Activated gamma-delta T cell treated with Interleukin-2 at 50 U/mL for 16 hours (primary cell): ENCODE data around the gene PCSK2.

Experiments
- DNase-seq: peaks from one replicate; pipeline ENCODE4 v3.0.0-alpha.2; 2020

The PCSK2 gene

DNA sequence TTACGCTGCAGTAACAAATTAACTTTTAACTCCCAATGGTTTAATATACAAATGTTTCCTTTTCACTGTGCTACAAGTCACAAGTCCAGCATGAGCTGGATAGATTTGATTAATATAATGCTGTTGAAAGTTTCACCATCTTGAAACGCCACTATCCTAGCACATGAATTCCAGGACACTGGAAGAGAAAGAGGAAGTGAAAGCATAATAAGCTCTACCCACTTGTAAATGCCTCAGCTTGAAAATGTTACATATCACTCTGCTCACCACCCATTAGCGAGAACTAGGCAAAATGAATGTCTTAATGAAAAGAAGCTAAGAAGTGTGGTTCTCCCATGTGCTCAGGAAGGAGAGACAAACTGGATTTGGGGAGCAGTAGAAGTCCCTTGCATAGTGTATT lies 46.9 kb downstream of the PCSK2 start:
- no peak for DNase-seq

DNA sequence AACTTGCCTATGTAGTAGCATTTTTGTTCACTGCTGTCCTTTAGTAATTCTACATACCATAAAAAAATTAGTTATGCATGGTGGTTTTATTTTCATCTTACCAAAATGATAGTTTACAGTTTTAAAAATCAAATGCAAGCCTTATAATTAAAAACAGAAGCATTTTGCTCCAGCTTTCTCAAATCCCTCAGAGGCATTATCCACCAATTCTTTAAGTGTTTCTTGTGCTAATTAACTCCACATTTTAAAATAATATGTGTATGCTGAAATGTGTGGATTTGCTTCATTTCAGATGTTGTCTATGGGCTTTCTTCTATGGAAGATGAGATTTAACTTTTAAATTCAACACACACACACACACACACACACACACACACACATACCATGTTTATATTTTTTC lies 49.3 kb downstream of the PCSK2 start:
- DNase-seq, result no peak

DNA sequence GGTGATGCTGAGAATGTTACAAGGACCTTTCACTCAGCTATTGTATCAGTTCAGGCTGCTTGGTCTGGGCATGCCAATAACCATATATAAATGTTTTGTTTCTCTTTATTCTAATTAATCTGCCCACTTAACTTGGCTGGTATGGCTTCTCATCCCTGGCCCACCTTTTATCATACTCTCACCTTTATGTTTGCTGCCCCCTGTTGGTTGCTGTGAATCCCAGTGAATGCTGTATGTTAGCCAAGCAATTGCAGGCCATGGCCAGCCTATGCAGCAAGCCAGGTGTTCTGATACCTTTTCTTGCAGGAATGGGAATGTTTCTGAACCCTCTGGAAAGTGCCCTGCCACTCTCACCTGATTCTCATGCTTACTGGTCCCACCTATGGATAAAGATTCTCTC lies 54.6 kb downstream of the PCSK2 start:
- DNase-seq, result no peak

DNA sequence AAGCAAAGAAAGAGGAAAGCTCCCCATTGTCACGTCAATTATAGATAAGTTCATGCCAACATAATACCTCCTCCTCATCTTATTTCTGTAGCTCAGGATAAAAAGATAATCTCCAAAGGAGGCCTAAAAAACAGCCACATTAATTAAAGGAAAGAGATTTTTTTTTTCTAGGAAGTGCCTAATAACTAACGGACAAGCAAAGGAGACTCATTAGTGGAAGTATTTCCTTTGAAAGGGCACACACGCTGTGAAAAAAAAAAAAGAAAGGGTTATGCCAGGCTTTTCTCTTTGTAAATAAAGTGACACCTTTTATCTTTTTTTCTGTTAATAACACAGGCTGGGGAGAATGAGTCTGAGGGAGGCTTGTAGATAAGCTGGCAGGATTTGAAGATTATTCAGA lies 55.7 kb downstream of the PCSK2 start:
- DNase-seq, result no peak

DNA sequence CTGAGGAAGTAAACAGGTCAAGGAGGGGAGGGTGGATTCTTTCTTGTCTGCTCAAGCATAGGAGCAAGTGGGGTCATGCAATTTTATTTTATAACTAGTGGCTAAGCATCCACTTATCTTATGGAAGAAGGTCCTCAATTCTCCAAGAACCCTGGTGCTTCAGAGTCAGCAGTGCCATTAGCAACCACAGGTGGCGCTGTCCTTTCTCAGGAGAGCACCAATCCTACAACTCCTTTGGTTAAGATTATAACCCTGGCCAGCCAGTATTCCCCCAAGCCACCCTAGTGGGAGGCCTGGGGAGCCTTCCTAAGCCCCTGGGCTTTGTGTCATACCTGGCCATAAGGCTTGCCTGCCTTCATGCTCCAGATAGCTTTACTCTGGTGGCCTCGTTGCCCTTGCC lies 60.7 kb downstream of the PCSK2 start:
- no peak for DNase-seq

DNA sequence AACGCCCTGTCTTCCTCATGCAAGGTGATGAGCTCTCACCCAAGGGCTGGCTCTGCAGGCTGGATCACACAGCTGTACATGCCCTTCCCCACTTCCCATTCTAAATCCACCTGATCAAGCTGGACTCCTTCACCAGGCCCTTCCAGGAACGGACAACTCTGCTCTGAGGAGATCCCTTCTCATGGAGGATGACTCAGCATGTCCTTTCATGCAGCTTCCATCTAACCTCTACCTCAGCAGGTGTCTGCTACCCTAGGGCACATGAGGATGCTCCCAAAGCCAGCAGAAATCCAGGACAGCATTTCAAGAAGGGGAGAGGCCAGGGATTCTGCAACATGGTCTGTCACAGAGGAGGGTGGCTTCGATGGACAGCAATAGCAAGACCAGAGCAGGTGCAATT lies 61.2 kb downstream of the PCSK2 start:
- no peak for DNase-seq

DNA sequence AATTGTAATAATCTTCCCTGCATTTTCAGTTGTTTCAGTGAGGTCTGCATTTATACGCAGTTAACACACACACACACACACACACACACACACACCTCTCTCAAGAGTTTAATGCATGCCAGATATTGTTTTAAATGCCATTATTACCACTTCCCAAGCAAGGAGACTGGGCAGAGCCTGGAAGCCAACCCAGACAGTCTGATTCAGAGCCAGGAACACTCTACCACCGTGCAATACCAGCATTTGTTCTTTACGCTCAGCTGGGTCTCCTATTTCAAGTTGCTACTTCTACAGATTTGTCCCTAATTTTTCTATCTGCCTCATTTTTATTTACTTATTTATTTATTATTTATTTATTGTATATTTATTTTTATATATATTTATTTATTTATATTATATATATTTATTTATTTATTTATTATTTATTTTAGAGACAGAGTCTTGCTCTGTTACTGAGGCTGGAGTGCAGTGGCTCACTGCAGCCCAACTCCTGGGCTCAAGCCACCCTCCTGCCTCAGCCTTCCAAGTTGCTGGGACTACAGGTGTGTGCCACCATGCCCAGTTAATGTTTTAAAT lies 68.4 kb downstream of the PCSK2 start:
- no peak for DNase-seq

DNA sequence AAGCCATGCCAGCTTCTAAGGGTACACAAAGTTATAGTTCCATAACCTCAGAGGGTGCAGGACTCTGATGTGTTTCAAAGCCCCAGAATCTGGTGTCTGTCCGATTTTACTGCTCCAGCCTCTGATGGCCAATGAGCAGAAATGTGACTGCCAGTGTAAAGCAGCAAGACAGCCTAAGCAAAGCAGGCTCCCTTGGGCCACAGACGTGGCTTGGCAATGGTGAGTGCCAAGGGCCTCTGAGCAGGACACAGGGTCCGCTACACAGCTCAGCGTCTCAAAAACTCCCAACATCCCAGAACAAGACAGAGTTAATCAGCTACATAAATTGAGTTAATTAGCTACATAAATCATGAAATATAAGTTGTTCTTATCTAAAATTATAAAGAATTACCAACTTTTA lies 69.2 kb downstream of the PCSK2 start:
- DNase-seq, result no peak

DNA sequence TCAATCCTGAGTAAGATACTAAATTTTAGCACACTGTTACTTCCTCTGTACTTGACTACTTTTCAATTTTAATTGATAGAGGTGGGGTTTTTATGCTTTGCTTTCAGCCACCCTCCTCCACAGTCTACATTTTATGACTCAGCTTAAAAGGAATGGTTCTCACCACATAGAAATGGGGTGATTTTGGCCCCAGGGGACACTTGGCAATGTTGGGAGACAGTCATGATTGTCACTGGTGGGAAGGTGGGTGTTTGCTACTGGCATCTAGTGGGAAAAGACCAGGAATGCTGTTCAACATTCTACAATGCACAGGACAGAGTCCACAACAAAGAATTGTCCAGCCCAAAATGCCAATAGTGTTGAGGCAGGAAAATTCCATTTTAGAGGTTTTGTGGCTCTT lies 71.3 kb downstream of the PCSK2 start:
- DNase-seq, result no peak

DNA sequence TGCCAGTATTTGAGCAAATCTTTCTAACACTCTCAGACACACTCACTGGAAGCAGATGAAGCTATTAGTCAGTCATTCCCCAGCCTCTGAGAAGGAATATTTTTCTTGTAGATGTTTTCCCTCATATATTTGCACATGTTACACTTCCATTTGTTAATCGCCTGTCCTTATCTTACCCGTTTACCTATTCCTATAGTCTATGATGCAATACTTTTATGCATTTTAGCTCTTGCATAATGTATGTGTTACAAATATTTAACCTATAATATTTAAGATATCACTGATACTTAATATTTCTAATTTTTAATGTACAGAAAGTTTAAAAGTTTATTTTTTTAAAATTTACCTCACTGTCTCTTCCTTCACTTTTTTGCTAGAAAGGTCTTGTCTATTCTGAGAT lies 71.9 kb downstream of the PCSK2 start:
- DNase-seq, result no peak

DNA sequence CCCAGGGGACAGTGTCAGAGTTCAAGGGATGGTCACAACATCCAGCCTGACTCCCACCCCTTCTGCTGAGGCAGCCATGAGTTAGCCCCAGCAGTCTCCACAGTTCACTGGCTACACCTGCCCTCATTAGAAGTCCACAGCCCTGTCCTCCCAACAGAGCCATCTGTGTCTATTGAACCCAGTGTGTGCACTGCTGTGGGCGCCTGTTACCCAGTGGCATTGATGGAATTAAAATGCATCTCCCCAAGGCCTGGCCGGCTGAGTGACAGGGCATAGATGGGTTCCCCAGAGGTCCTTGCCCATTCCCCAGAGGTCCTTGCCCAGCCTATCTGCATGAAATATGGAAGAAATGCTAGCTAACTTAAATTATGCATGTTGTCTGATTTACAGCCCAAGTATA lies 73.3 kb downstream of the PCSK2 start:
- no peak for DNase-seq

DNA sequence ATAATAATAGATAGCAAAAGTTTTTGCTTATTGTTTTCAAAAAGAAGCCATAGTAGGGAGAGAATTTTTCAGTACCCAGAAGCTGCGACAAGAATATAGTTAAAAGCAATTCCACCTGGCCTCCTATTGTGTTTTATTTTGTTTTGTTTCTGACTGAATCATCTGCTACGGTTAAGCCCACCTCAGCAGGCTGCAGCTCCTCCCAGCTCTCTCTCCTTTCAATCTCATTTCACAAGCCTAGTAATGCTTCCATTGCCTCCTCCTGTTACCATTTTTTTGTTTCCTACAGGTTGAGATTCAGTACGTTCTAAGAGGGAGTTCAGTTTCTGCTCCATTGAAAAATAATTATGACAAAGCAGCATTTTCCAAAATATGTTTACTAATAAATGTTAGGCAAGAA lies 77.9 kb downstream of the PCSK2 start:
- DNase-seq, result no peak

DNA sequence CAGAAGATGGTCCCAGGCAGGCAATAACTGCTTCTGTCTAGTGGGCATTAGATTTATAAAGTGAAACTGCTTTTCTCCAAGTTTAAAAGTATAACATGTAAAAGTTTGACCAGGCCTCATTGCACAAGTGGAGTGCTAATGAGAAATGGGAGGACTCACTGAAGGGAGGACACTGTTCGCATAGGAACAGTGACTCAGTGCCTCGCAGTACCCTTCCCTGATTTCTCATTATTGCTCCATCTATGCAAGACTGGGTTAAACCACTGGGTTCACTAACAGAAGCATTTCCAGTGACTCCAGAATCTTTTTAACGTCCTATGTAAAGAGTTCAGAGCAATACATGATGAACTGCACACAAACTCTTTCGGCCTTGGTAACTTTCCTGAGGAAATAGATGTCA lies 79.6 kb downstream of the PCSK2 start:
- no peak for DNase-seq

DNA sequence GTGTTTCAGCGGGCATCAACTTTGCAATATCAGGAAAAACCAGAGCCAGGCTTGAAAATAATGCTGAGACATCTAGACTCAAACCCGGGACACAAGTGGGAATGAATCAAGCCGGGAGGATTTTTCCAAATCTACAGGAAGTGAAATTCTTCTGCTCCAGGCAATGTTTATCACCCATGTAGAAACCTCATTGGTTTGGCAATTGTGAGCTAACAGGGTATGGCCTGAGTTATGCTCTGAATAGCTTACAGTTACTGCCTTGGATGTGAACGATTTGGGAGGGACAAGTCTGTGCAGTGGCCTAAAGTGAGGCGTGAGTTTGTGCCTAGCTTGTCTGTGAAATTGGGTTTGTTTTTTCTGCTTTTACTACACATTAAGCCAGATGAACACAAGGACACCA lies 87.4 kb downstream of the PCSK2 start:
- no peak for DNase-seq

DNA sequence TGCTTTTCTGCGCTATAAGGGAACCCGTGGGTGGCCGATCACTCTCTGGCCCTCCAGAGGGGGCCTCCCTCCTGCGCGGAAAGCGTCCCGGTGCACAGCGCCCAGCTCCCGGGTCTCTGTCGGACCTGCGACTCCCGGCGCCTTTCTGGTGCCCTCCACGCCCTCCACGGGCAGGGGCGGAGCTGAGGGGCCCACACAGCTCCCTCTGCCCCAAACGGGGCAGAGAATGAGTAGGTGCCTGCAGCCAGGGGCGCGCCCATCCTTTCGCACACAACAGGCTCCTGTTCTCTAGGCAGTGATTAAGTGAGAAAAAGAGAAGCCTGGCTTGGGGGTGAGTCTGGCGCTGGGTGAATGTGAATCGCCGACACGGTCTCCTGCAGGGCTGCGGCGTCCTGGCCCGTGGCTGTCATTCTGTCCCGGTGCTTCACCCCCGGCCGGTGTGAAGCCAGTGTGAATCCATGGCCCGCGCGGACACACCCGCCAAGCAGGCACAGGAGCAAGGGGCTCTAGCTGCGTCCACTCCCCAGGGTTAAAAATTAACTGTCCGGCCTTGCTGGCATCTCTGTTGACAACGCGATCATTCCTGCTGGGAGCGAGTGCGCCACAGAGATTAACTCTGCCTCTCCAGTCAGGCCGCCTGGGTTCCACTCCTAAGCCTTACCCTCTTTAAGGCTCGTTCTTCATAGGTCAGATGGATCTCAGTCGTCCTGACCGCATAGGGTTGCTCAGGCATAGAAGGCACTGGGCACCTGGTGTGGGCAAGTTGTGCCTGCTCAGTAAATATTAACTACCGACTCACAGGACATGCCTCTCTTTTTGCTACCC lies 88.8 kb downstream of the PCSK2 start:
- DNase-seq, result no peak

DNA sequence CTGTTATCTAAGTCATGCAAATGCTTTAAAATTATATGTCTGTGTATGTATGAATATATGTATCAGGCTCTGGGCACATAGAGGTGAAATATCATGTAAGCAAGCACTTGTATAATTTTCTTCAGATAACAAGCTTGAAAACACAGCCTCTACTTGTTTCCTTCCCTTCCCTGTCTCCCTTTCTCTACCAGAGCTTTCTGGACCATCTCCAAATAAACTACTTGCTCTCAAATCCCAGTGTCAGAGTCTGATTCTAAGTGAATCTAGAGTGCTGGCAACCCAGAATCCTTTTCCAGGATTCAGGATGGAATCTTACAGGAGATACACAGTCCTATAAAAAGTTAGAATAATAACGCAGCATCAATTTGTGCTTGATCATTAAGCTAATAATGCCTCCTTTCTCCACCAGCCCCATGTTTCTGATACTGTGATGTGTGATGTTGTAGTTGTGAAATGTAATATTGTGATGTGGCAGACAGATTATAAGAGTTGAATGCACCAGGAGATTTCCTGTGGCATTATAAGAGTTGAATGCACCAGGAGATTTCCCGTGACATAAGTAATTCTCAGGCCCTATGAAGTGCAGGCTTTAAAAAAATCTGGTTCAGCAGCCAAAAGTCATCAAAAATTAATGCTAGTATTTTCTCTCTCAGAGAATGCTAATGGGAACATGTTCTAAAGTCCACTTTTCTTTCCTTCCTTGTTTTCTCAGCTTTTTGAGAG lies 89.6 kb downstream of the PCSK2 start:
- DNase-seq, result no peak

DNA sequence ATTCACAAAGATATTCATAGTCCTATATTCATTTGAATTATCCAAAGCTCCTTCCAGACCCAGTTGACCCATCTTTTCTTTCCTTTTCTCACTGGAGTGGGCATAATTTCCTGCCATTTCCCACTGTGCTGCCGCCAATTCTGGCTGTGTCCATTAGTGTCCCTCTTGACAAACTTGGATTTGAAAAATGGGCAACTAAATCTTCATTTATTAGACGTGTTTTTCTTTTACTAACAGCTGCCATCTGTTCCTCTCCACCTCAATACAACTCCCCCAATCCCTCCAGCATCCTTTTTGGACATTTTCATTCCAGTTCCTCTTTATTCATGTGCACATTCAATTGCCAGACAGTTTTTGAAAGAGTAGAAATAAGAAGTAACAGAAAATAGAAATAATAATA lies 90.5 kb downstream of the PCSK2 start:
- no peak for DNase-seq

DNA sequence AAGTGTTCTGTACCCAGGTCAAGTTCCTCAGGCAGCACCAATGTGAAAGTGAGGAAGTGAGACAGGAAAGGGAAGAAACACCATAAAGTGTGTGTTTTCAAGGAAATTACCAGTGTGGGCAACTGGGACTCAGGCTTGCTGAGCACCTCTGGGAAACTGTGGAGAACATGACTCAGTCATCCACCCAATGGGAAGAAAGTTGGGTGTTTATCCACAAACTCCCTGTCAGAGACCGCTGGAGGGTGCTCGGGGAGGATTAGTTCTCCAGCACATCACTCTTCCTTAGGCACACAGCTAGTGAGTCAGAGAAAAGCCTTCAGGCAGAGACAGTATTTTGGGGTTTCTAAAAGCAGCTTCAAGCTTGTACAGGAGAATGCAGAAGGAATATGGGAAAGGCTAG lies 93.6 kb downstream of the PCSK2 start:
- DNase-seq, result no peak

DNA sequence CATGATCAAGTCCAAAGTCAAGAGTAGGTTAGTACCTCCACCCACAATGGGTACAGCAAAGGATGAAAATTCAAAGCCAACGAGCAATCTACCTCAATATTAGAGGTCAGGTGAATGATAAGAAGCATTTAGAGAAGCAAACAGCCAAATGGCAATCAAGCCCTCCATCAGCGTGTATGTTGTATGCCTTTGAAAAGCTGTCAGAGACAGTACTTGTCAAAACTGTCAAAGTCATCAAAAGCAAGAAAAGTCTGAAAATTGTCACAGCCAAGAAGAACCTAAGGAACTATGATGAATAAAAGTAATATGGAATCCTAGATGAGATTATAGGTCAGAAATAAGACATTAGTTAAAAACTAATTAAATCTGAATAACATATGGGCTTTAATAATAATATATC lies 99.3 kb downstream of the PCSK2 start:
- no peak for DNase-seq

DNA sequence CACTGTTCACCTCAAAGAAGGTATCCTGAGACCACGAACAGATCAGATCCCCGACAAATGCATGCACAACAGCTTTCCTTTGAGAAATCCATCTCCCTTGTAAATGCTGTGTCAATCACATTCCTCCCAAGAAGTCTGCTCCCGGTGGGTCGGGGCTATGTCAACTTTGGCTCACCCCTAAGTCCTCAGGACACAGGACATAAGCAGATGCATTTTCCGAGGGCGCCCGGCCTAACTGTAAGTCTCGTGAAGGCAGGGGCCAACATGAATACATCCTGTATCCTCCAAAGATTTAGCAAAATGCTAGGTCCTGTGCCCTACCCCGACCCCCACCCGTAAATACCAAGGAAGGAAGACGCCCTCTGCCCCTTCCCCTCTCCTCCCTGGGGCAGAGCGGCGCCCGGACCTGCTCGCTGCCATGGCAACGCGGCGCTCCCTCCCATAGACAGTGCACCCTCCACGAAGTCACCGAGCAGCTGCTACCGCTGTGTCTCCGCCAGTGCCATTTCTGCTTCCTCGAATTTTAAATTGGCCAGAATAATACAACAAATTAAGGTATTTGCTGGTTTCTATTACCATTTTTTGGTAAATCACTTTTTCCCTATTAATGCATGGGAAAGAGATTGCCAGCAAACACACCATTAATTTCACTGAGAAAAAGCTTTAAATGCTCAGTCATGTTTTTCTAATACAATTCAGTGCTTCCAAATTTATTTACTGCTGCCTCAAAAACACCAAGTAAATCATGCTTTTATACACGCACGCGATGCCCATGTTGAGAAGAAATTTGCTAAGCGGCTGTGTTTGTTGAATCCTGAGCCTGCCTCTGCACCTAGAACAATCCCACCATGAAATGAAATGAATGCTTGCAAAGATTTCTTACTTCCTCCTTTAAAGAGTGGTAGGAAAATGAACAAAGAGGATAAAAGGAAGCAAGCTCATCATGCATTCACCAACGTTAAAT lies 100.6 kb downstream of the PCSK2 start:
- DNase-seq, result no peak

DNA sequence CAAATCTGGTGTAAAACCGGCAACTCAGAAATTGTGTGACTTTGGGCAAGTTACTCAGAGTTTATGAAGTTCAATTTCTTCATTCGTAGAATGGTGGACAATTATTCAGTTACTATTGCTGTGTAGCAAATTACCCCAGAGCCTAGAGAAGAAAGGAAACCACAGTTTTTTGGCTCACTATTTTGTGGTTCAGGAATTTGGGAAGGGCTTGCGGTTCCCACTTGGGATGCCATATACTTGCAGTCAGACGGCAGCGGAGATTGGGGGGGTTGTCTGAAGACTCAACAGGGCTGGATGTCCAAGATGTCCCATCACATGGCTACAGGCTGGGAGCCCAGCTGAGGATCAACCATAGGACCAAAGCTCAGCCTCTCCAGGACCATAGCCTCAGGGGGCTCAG lies 108.1 kb downstream of the PCSK2 start:
- DNase-seq, result no peak

DNA sequence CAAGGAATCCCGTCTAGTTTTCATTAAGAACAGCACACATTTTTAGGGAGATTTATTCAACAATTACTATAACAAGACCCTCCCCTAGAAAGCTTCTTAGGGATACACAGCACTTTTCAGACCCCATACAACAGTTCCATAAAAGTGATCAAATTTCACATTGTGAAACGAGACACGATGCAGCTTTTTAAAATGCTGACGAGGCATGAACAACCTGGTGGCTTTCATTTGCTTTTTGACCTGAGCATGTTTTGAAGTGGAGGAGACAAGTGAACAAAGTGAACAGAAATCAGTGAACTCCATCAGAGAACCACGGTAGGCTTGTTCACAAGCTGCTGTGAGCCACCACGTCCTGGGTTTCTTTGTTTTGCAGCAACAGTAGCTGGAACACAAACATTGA lies 112.2 kb downstream of the PCSK2 start:
- DNase-seq, result no peak

DNA sequence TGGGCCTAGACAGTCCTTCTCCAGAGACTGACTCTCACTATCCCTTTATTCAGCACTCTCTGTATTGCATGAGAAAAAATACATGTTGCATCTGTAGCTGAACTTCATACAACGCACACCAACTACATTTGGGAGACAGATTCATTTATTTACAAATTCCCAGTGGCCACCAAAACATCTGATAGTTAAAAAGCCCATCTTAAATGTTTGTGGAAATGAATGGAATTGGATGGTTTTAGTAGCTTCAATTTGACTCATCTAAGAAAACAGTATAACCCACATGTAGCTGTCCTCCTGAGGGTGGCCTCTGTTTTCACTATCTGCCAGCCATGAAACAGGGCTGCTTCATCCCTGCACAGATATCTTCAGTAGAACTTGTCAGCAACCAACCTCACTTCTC lies 116.3 kb downstream of the PCSK2 start:
- no peak for DNase-seq
